GM19351 (cell line): Measurements from ENCODE around the gene MAGI3.

Experiments used
- ATAC-seq: cut with Tn5 transposase; IDR thresholded peaks from one replicate; pipeline ENCODE4 v1.9.1; 2021; ENCODE audit warnings: mild to moderate bottlenecking, moderate library complexity; ENCODE audit not compliant: unreplicated experiment

The MAGI3 gene

DNA sequence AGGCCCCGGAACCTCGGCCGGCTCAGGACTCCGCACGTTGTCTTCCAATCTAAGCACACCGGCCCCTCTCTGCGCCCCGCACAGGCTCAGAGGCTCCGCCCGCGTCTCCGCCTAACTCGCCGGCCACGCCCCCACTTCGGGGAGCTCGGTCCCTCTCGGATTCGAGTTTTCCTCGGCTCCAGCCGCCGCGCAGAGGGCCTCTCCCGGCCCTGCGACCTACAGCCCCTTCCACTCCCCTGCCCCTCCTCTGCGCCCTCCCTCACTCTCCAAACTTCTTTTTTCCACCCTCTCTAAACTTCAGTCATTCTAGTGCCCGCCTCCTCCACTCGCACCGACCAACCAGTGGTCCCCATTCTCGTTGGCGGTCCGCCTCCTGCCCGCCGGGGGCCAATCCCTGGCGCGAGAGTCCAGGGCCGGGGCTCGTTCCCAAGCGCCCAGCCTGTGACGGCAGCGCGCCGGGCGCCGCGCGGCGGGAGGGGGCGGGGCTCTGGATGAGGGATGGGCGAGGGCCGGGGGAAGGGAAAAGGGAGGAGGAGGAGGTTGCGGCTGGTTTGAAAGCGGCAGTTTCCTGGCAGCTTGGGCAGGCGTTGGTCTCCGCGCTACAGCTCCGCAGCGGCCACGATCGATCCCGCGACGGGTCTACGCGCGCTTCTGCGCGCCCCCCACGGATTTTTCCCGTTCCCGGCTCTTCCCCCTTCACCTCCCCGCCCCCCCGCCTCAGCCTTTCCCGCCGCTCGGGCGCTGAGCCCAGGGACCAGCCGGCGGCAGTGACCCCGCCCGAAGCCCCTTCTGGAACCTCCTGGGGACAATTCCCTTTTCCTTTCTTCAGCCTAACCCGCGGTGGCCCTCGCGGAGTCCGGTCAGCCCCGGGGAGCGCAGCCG, at the start of gene MAGI3:
TSS of gene MAGI3 (plus strand) at position 563 of the 882 bp plus-strand sequence. CDS start 519 bp downstream, outside the sequence.
- peak; percentile 97 for ATAC-seq

GRCh38 chr1:113353580-113353979, 36.7 kb upstream of the MAGI3 start:
- ATAC-seq: no peak

GRCh38 chr1:113363935-113364334, 26.4 kb upstream of the MAGI3 start:
- ATAC-seq: no peak

- no peak for ATAC-seq
Observed at GRCh38 chr1:113369040-113369439, 21.3 kb upstream of the MAGI3 start.

DNA sequence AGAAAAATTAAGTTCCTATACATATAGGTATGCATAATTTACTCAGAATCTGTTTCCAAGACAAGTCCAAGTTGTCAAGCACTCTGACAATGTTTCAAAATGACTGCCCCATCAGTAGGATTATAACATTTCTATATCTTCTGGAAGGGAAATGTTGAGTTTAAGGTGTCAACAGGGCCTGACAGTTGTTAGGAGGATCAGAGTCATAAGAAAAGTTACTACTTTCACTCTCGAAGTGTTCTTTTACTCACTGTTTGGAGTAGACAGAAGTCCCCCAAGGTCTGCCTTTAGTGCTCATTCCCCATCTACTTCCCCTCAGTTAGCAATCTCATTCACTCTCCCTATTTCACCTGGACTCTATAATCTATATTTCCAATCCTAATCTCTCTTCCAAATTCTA, 20.6 kb upstream of the MAGI3 start:
- ATAC-seq: no peak

DNA sequence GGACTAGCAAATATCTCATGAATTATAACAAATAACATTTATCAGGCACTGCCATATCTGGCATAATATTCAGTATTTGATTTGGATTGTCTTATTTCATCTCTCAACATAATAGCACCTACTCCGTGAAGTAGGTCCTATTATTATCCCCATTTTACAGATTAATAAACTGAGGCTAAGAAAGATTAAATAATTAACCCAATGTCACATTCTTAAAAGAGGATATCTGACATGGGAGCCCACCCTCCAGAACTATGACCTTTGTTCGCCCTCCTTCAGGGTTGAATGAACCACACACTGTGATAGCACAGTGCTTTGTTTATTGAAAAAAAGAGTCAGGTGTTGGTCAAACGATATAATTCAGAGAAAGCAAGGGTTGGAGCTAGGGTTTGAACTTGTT, 19.4 kb upstream of the MAGI3 start:
- no peak for ATAC-seq

- no peak for ATAC-seq
Observed at GRCh38 chr1:113372546-113372945, 17.8 kb upstream of the MAGI3 start.

GRCh38 chr1:113373644-113374043, 16.7 kb upstream of the MAGI3 start:
- no peak for ATAC-seq

GRCh38 chr1:113375878-113376277, 14.4 kb upstream of the MAGI3 start:
- ATAC-seq: no peak

GRCh38 chr1:113380075-113380474, 10.2 kb upstream of the MAGI3 start:
- no peak for ATAC-seq

DNA sequence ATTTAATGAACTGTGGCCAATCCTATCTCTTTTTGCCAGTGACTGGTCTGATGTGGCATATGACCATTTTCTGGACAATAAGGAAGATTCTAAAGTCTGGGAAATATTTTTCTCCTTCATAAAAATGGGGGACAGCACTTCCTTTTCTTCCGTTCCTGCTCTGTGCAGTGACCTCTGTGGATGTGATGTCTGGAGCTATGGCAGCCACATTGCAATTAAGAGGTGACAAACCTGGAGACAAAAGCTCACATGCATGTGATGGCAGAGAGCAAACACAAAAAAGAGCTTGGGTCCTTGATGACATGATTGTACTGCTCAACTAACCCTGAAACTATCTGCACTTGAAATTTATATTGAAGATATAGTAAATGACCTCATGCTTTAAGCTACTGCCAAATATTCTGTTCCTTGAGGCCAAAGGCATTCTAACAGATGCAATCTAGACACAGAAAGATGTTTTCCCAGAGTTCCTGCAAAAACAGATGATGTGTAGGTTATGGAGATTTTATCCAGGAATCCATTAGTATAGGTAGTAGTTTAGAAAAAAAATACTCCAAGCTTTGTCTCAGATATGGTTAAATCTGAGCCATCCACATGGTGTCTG, 2.2 kb upstream of the MAGI3 start:
- ATAC-seq: no peak

DNA sequence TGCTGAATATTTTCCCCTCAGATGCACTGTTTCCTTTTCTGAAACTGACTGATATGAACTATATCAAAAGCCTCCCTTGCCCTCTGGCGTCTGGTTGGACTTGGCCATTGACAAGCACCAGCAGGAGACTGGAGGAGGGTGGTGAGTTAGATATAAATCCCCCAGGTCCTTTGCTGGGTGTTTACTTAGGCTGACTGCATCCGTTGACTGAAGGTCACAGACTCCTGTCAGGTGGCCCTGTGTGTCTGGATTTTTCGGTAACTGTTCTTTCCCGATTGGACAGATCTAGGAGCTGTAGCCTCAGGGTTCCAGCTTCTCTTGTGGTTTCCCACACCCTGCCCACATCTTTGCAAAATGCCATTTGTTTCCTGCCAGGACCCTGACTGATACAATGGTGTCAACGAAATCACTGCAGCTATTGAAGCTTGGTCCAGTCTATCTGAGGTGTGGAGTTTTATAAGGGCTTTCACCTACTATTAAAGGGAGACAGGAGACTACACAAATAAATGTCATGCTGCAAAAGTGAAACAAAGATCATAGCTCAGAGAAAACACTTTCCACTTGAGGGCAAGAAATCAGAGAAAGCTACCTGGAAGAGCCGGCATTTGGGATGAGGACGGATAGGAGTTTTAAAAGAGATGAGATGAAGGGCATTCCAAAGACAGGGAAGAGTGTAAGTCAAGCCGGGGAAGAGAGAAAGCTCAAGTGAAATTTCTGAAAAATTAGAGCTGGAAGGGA, 1.5 kb upstream of the MAGI3 start:
- ATAC-seq: no peak

DNA sequence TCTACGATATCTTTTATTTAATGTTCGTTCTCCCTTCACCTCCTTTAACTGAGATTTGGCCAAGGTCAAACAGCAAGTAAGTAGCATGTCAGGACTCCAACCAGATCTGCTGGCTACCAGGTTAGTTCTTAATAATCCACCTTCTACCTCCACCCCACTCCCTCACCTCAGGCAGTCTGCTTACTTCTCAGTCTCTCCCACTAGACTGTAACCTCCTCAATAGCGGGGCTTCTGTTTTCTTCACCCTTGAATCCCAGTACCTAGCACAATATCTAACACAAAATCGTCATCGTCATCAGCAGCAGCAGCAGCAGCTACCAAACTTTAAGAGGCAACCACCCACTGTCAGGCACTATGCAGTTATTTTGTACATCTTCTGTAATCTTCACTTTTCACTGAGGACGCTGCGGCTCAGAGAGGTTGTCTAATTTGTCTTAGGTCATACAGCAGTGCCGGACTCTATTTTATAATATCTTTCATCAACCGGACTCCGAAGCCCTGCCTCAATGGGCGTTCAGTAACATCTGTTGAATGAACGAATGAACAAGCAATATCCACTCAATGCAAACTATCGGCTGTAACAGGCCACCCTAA, 859 bp upstream of the MAGI3 start:
- ATAC-seq: no peak

- ATAC-seq: peak; percentile 13
Observed at GRCh38 chr1:113390871-113391648, 745 bp downstream of the MAGI3 start.

- ATAC-seq: no peak
Observed at GRCh38 chr1:113391649-113392271, 1.4 kb downstream of the MAGI3 start.

DNA sequence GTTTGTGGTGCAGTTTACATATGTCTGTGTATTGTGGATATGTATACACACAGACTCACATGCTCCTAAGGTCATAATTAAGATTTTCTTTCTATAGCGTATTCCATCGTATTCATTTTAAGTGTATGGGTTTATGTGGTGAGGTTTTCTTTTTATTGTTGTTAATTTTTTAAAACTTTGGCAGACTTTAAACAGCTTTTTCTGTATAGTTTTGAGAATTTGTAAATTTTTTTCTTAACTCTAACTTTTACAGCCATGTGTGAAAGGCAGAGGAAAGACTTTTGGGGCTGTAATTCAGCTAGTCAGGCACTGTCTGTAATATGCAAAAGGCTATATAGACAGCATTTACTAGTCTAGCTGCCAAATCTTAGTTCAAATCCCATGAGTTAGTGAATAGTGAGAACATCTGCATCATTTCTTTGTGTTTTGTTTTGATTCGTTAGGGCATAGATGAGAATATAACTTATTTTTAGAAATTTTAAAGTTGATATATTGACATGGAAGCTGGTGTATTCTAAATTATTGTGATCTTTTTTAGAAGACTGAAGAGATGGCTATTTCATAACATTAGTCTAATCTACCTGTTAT, 2.3 kb downstream of the MAGI3 start:
- ATAC-seq: no peak

DNA sequence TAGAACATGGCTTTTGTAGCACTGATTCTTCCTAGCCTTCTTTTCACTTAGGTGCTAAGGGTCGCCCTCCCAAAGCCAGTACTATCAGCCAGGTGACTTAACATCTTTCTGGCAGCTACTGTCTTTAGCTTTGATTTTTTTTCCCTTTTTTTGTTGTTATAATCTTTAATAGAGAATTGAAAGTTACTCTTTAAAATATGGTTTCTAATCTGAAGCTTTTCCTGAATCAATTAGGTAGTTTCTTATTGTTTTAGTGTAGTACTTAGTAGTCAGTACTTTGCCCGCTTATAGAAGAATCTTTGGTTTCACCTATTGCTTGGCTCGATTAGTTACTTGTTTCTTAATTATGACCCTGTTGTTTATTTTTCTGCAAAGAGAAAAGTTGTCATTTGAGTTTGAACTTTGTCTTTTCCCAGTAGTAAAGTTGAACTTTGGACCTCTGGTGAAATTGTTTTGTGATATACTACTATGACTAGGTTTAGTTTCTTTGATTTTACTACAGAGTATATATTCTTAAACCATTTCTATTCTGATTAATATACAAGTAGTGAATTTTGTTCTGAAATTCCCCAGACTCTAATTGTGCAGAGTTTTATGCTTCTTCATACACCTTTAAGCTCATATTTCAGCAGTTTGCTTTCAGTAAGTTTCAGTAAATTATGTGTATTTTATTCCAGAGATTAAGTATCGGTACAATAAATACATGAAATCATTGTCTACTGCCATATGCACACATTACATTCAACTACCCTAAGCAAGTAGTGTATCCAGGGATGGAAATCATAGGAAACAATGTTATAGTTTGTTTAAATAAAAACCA, 3.9 kb downstream of the MAGI3 start:
- ATAC-seq: no peak

- ATAC-seq: no peak
Observed at GRCh38 chr1:113394863-113395259, 4.5 kb downstream of the MAGI3 start.

DNA sequence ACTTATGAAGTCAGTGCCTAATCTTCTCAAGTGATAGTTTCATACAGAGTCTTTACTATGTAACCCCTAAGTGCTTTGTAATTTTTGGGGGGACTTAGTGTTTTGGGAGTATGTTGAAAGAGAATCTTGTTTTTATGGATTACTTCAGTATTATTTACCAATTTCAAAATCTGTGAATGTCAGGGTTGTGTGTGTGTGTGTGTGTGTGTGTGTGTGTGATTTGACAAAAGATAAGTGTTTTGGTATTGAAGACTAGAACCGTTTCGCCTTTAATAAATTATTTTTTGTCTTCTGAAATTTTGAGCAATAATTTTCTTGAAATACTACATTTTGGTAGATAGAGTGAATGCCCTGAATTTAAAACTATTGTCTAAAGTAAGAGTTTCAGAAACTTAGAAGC, 5.8 kb downstream of the MAGI3 start:
- ATAC-seq: no peak
